GM12878 (cell line): ENCODE results near the gene FGD6. TPM values are rescaled to one million over a fixed set of nuclear protein-coding genes. Genes with fewer than 3 reads are reported as not detected.

Experiments
- ATAC-seq: fragments of 200-7000 bp; cut with Tn5 transposase; 3 replicates; pipeline ENCODE4 v1.9.1; 2020; ENCODE audit warnings: mild to moderate bottlenecking, moderate library complexity
- BruUV-seq: library from RNA; stranded (reverse); fragments of 400-500 nt; replicated peaks from 2 replicates; lab custom pipeline; 2021; lab: Mats Ljungman, UMichigan
- CTCF ChIA-PET: fragments of 300-600 bp; sonication (Branson Sonifier 250); formaldehyde crosslinking; extraction: SDS; loops from one replicate; lab custom pipeline; 2021; ENCODE audit warnings: inconsistent platforms; lab: Yijun Ruan, JAX
- POLR2A ChIA-PET: fragments of 350-600 bp; formaldehyde crosslinking; extraction: SDS; loops from one replicate; lab custom pipeline; 2021; ENCODE audit warnings: inconsistent platforms; lab: Charles Lee
- RAD21 ChIA-PET: fragments of 300-600 bp; sonication (Branson Sonifier 250); formaldehyde crosslinking; loops from one replicate; lab custom pipeline; 2023; ENCODE audit warnings: antibody characterized with exemption; ENCODE audit not compliant: unreplicated experiment; lab: Charles Lee
- SMC1A ChIA-PET: fragments of 300-600 bp; sonication (Branson Sonifier 250); formaldehyde crosslinking; loops from one replicate; lab custom pipeline; 2023; ENCODE audit not compliant: unreplicated experiment, uncharacterized antibody; lab: Charles Lee
- DNase-seq: peaks from one replicate; pipeline ENCODE4 v3.0.0-alpha.2; 2011; ENCODE audit warnings: low read depth, low spot score
- FAIRE-seq: peaks from 3 replicates; lab custom pipeline; 2011; peaks lifted over from hg19 to GRCh38; lab: Jason Lieb, UNC
- H2AFZ ChIP-seq: 2 replicates; pipeline ENCODE4 v1.6.0; 2011; ENCODE audit warnings: low read depth, low read length, control low read depth; ENCODE audit not compliant: control insufficient read depth
- H3K27ac ChIP-seq: 2 replicates; pipeline ENCODE4 v1.5.1; 2011; ENCODE audit warnings: control low read depth; ENCODE audit not compliant: control insufficient read depth, insufficient read depth
- H3K27me3 ChIP-seq, 2 experiments: replicated peaks in 1 of 2; 2 replicates each; pipeline versions ENCODE4 v1.6.0 to v1.6.1; 2011; ENCODE audit warnings: low read length in 1 of 2; ENCODE audit not compliant: control insufficient read depth in 2 of 2, insufficient read depth in 2 of 2
- H3K36me3 ChIP-seq, 2 experiments: 2 replicates each; pipeline ENCODE4 v1.5.1; 2011; ENCODE audit warnings: low read length in 1 of 2; ENCODE audit not compliant: control insufficient read depth in 2 of 2, insufficient read depth in 2 of 2
- H3K4me1 ChIP-seq: 2 replicates; pipeline ENCODE4 v1.6.1; 2011; ENCODE audit warnings: mild to moderate bottlenecking, low read length, moderate library complexity, mixed read lengths; ENCODE audit not compliant: control insufficient read depth, insufficient read depth
- H3K4me2 ChIP-seq: 2 replicates; pipeline ENCODE4 v1.6.0; 2011; ENCODE audit warnings: control low read depth; ENCODE audit not compliant: control insufficient read depth, insufficient read depth
- H3K4me3 ChIP-seq: fragments of 200-600 bp; sonication (generic); 2 replicates; pipeline ENCODE4 v1.5.1; 2016
- H3K79me2 ChIP-seq: 2 replicates; pipeline ENCODE4 v1.6.0; 2011; ENCODE audit warnings: low read length; ENCODE audit not compliant: control insufficient read depth, insufficient read depth
- H3K9ac ChIP-seq: 2 replicates; pipeline ENCODE4 v1.8.0; 2011; ENCODE audit warnings: low read length, control low read depth, mixed read lengths; ENCODE audit not compliant: control insufficient read depth, insufficient read depth
- H3K9me3 ChIP-seq: replicated peaks from 3 replicates; pipeline ENCODE4 v1.5.1; 2011; ENCODE audit warnings: mild to moderate bottlenecking, low read length; ENCODE audit not compliant: control insufficient read depth, insufficient read depth
- H4K20me1 ChIP-seq: 2 replicates; pipeline ENCODE4 v1.6.0; 2011; ENCODE audit not compliant: control insufficient read depth, insufficient read depth
- EED ChIP-seq: sonication (generic); IDR thresholded peaks from 2 replicates; pipeline ENCODE4 v1.6.1; 2016; ENCODE audit warnings: antibody characterized with exemption, low read depth
- HDAC6 ChIP-seq: fragments of 200-600 bp; sonication (generic); IDR thresholded peaks from one replicate; pipeline ENCODE4 v1.8.0; 2017; ENCODE audit warnings: antibody characterized with exemption; ENCODE audit not compliant: unreplicated experiment
- PBX3 ChIP-seq: IDR thresholded peaks from 2 replicates; pipeline ENCODE4 v1.6.1; 2011; ENCODE audit warnings: mild to moderate bottlenecking, low read depth, low read length, moderate library complexity; ENCODE audit not compliant: insufficient replicate concordance
- YY1 ChIP-seq: IDR thresholded peaks from 2 replicates; pipeline ENCODE4 v1.6.1; 2011; ENCODE audit warnings: low read depth, mild to moderate bottlenecking, low read length
- in situ Hi-C: fragments of 300-500 bp; cut with MboI; formaldehyde crosslinking; loops from 9 replicates; pipeline ENCODE4 v1.14.3; 2018; ENCODE audit warnings: mixed read lengths
- intact Hi-C: fragments of 100-400 bp; cut with micrococcal nuclease; formaldehyde crosslinking; loops from one replicate; pipeline ENCODE4 v1.14.2; 2022; ENCODE audit not compliant: unreplicated experiment
- polyA plus RNA-seq, 11 experiments: library from polyadenylated mRNA; depleted of rRNA in 4 of 11; unstranded in 6 of 11; stranded (reverse) in 5 of 11; fragments of >200 nt; fragmentation: Nextera tagmentation in 4 of 11; fragmentation: Illumina TruSeq in 1 of 11; extraction: Ambion mirVana in 4 of 11; extraction: Trizol in 1 of 11; gene quantifications; 1 replicate in 1 of 11; 2 replicates in 10 of 11; pipeline versions ENCODE4 v1.2.1 to v1.2.3, GENCODE V29; 2011 to 2016; ENCODE audit warnings: inconsistent platforms in 2 of 11, missing spikeins in 2 of 11, low read depth in 1 of 11
- total RNA-seq, 4 experiments: library from RNA; depleted of rRNA in 3 of 4; stranded (reverse); fragments of >200 nt in 3 of 4; fragmentation: Illumina TruSeq in 1 of 4; extraction: Trizol in 1 of 4; gene quantifications; 2 replicates each; pipeline versions ENCODE4 v1.2.1 to v1.2.3, GENCODE V29; 2013 to 2021
- TF ChIP-seq, protein P1 (sequence below): fragments of 450-650 bp; IDR thresholded peaks from 2 replicates; pipeline ENCODE4 v1.6.1; 2017; ENCODE audit warnings: antibody characterized with exemption, mild to moderate bottlenecking, moderate library complexity
- TF ChIP-seq, protein P2 (sequence below): fragments of 450-650 bp; IDR thresholded peaks from 2 replicates; pipeline ENCODE4 v1.6.1; 2017; ENCODE audit warnings: borderline replicate concordance

Gene FGD6
- total and polyA plus RNA-seq, 10 of the 15 experiments (the other 5 are each of a cell fraction or from before 2014, with no cell fraction given), result 2.4 to 15.5 (median 8.9) TPM

DNA sequence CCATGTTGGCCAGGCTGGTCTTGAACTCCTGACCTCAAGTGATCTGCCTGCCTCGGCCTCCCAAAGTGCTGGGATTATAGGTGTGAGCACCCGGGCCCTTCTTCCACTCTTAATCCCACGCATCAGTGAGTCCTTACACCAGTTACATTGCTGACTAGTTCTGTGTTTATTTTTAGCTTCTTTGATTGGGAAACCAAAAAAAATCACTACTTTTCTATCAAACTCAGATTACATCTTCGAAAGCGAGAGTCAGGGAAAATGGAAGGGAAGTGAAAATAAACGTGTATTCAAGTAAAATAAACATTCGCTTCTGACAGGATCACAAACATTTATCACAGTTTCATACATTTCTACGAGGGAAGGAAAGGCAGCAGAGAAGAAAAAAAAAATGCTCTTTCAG, 32.2 kb downstream of the FGD6 start (continued):
- TF ChIP-seq, protein P1, sequence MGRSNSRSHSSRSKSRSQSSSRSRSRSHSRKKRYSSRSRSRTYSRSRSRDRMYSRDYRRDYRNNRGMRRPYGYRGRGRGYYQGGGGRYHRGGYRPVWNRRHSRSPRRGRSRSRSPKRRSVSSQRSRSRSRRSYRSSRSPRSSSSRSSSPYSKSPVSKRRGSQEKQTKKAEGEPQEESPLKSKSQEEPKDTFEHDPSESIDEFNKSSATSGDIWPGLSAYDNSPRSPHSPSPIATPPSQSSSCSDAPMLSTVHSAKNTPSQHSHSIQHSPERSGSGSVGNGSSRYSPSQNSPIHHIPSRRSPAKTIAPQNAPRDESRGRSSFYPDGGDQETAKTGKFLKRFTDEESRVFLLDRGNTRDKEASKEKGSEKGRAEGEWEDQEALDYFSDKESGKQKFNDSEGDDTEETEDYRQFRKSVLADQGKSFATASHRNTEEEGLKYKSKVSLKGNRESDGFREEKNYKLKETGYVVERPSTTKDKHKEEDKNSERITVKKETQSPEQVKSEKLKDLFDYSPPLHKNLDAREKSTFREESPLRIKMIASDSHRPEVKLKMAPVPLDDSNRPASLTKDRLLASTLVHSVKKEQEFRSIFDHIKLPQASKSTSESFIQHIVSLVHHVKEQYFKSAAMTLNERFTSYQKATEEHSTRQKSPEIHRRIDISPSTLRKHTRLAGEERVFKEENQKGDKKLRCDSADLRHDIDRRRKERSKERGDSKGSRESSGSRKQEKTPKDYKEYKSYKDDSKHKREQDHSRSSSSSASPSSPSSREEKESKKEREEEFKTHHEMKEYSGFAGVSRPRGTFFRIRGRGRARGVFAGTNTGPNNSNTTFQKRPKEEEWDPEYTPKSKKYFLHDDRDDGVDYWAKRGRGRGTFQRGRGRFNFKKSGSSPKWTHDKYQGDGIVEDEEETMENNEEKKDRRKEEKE, result no peak
- TF ChIP-seq HDAC6, result no peak
- TF ChIP-seq PBX3, result no peak
- no peak for TF ChIP-seq YY1
- TF ChIP-seq, protein P2, sequence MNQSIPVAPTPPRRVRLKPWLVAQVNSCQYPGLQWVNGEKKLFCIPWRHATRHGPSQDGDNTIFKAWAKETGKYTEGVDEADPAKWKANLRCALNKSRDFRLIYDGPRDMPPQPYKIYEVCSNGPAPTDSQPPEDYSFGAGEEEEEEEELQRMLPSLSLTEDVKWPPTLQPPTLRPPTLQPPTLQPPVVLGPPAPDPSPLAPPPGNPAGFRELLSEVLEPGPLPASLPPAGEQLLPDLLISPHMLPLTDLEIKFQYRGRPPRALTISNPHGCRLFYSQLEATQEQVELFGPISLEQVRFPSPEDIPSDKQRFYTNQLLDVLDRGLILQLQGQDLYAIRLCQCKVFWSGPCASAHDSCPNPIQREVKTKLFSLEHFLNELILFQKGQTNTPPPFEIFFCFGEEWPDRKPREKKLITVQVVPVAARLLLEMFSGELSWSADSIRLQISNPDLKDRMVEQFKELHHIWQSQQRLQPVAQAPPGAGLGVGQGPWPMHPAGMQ, result no peak

GRCh38 chr12:95184121-95184520, 33.1 kb downstream of the FGD6 start:
- no TSS peak for BruUV-seq
- in situ Hi-C loops (no loop called here), intact Hi-C loops (no loop called here)
- H2AFZ ChIP-seq, result no peak overlapping the region
- ATAC-seq (no peak), FAIRE-seq (no peak), DNase-seq (no peak)
- H3K9me3 ChIP-seq, result no peaks in the 10 kb centered on the region; the same call in 2 of the 3 replicates
- POLR2A ChIA-PET, result interaction anchor here (0.5 to 0.7 kb wide), 2 partner anchors 9 to 10 kb away, joined by 4 to 5 read pairs; no protein-coding TSS in a partner anchor
- H3K4me1 ChIP-seq, result peaks cover 16% of the 10 kb centered on the region
- CTCF ChIA-PET, result no interaction called here
- no peaks in the 10 kb centered on the region for H3K79me2 ChIP-seq
- SMC1A ChIA-PET, result no interaction called here
- no peaks in the 10 kb centered on the region for H3K27me3 ChIP-seq
- H3K36me3 ChIP-seq, result no peaks in the 10 kb centered on the region
- no peak overlapping the region for H3K27ac ChIP-seq
- no peak overlapping the region for H3K4me3 ChIP-seq
- no peak overlapping the region for H3K4me2 ChIP-seq
- H3K9ac ChIP-seq, result no peak overlapping the region
- RAD21 ChIA-PET, result no interaction called here
- no peaks in the 10 kb centered on the region for H4K20me1 ChIP-seq
- no peak for TF ChIP-seq EED
